Activated CD4-positive, alpha-beta T cell treated with anti-CD3 and anti-CD28 coated beads, Interleukin-2, amount 50 U/mL, for 48 hours (primary cell): Measurements from ENCODE around the gene PRKD2.
"Not testable (repeated sequence)": the region's sequence is repeated elsewhere in the genome, so short reads cannot be mapped to it uniquely, and the experiment has no call there.

Source experiments
- DNase-seq, 2 experiments: peaks; one replicate each; pipeline ENCODE4 v3.0.0-alpha.2; 2020

The PRKD2 gene

GRCh38 chr19:46717034-46717715 lies at the start of gene PRKD2:
Gene PRKD2 (minus strand): TSS chr19:46717114. CDS start chr19:46716370, 744 bp downstream.
- peak; percentile 95 for DNase-seq

GRCh38 chr19:46764817-46765291 lies 47.9 kb upstream of the PRKD2 start:
- DNase-seq, result no peak

- no peak for DNase-seq
Observed at GRCh38 chr19:46762245-46762890, 45.5 kb upstream of the PRKD2 start.

- DNase-seq, result no peak
Observed at GRCh38 chr19:46761418-46761831, 44.5 kb upstream of the PRKD2 start.

GRCh38 chr19:46760897-46761296 lies 44.0 kb upstream of the PRKD2 start:
- DNase-seq, result not testable (repeated sequence)

- DNase-seq, result no peak
Observed at GRCh38 chr19:46760363-46760762, 43.4 kb upstream of the PRKD2 start.

- DNase-seq, result no peak
Observed at GRCh38 chr19:46759817-46760333, 43.0 kb upstream of the PRKD2 start.

- no peak for DNase-seq
Observed at GRCh38 chr19:46759206-46759605, 42.3 kb upstream of the PRKD2 start.

GRCh38 chr19:46756544-46756888 lies 39.6 kb upstream of the PRKD2 start:
- DNase-seq, result no peak

GRCh38 chr19:46755853-46756543 lies 39.1 kb upstream of the PRKD2 start:
- DNase-seq, result no peak

GRCh38 chr19:46755077-46755852 lies 38.4 kb upstream of the PRKD2 start:
- no peak for DNase-seq

GRCh38 chr19:46753420-46754155 lies 36.7 kb upstream of the PRKD2 start:
- DNase-seq, result peak; percentile 72 to 80

GRCh38 chr19:46748325-46749109 lies 31.6 kb upstream of the PRKD2 start:
- peak; percentile 84 to 87 for DNase-seq

- peak; percentile 44 to 53 for DNase-seq
Observed at GRCh38 chr19:46746281-46747057, 29.6 kb upstream of the PRKD2 start, which contains the start of gene STRN4. Gene STRN4 (minus strand): TSS chr19:46746450. CDS start chr19:46746430, 20 bp downstream.

GRCh38 chr19:46745521-46746280 lies 28.8 kb upstream of the PRKD2 start, which contains the start of gene FKRP:
Gene FKRP (plus strand): TSS chr19:46746057. CDS start chr19:46755451, 9,394 bp downstream.
- peak; percentile 29 to 40 for DNase-seq

GRCh38 chr19:46745030-46745429 lies 28.1 kb upstream of the PRKD2 start:
- no peak for DNase-seq

GRCh38 chr19:46744005-46744691 lies 27.2 kb upstream of the PRKD2 start:
- no peak for DNase-seq

GRCh38 chr19:46742926-46743480 lies 26.1 kb upstream of the PRKD2 start:
- no peak for DNase-seq
